Measurements from ENCODE around the gene SARS2. TPM values are rescaled to one million over a fixed set of nuclear protein-coding genes. Genes with fewer than 3 reads are reported as not detected.

The SARS2 gene
- polyA plus RNA-seq, 3 donors, result 8.1 to 21.9 (median 8.3) TPM

- Histone ChIP-seq H3K9me3 (replicated peaks in 1 of 2; ENCODE audit: control insufficient read depth in 1 of 2, insufficient read depth in 1 of 2, low read length in 2 of 2) (no peaks in the 10 kb centered on the region), H3K4me3 (replicated peaks in 1 of 3; ENCODE audit: low read depth in 2 of 3, low read length in 3 of 3) (no peak overlapping the region), H4K20me1 (ENCODE audit: insufficient read depth, low read length) (peaks cover 5% of the 10 kb centered on the region), H2AFZ (ENCODE audit: insufficient read depth, low read depth, low read length, poor library complexity, severe bottlenecking) (no peak overlapping the region), H3K79me2 (ENCODE audit: insufficient read depth, low read length) (peaks cover 22% of the 10 kb centered on the region), H3K27ac (ENCODE audit: low read depth in 1 of 2, low read length in 2 of 2) (no peak overlapping the region), H3K9ac (ENCODE audit: insufficient read depth, low read length, poor library complexity, severe bottlenecking) (no peak overlapping the region), H3K27me3 (ENCODE audit: control insufficient read depth in 2 of 2, insufficient read depth in 2 of 2, low read length in 2 of 2) (no peaks in the 10 kb centered on the region), H3K4me1 (ENCODE audit: control insufficient read depth in 1 of 2, insufficient read depth in 2 of 2, low read length in 2 of 2) (peaks cover 8 to 10% of the 10 kb centered on the region in 2 donors), H3K36me3 (replicated peaks in 1 of 2; ENCODE audit: control insufficient read depth in 1 of 2, insufficient read depth in 2 of 2, low read length in 2 of 2) (peaks cover 22 to 31% of the 10 kb centered on the region in 2 donors), H3K4me2 (replicated peaks; ENCODE audit: extremely low read depth, low read length, poor library complexity, severe bottlenecking) (no peak overlapping the region)
- Mint-ChIP-seq H3K4me1 (peaks cover 19% of the 10 kb centered on the region), H3K4me3 (no peak overlapping the region), H3K9me3 (no peaks in the 10 kb centered on the region), H3K27ac (peak overlapping the region in 1 of 7 donors; percentile 10), H3K27me3 (ENCODE audit: low read depth in 3 of 3) (peaks cover 0 to 3% (median 0%) of the 10 kb centered on the region in 3 donors), H3K36me3 (peaks cover 23 to 31% of the 10 kb centered on the region in 2 donors)
- intact Hi-C loops (cut with micrococcal nuclease), result loop anchor here (5.0 to 10.0 kb wide), 4 partner anchors 37 to 130 kb away; partner anchors contain the start of genes ECH1 (in 1 of the 2), MRPS12 (in 1 of the 2) and SARS2 (in 1 of the 2)
- DNase-seq, result no peak
- WGBS (ENCODE audit: insufficient coverage), result 32% methylated on average over 9 of the region's 9 CpGs
- no peak for TF ChIP-seq CTCF (IDR thresholded peaks at IDR 0.05)
Observed at GRCh38 chr19:38894968-38895367, 35.6 kb downstream of the SARS2 start.

GRCh38 chr19:38893341-38893771 lies 37.2 kb downstream of the SARS2 start:
- H4K20me1 ChIP-seq (ENCODE audit: insufficient read depth, low read length), result peaks cover 5% of the 10 kb centered on the region
- 100% methylated on average over 10 of the region's 14 CpGs for WGBS (ENCODE audit: insufficient coverage)
- no peak for DNase-seq
- H3K9ac ChIP-seq (ENCODE audit: insufficient read depth, low read length, poor library complexity, severe bottlenecking), result no peak overlapping the region
- H3K9me3 ChIP-seq (replicated peaks in 1 of 2; ENCODE audit: control insufficient read depth in 1 of 2, insufficient read depth in 1 of 2, low read length in 2 of 2), result no peaks in the 10 kb centered on the region
- H3K27me3 ChIP-seq (ENCODE audit: control insufficient read depth in 2 of 2, insufficient read depth in 2 of 2, low read length in 2 of 2), result no peaks in the 10 kb centered on the region
- no peak overlapping the region for H3K4me2 ChIP-seq (replicated peaks; ENCODE audit: extremely low read depth, low read length, poor library complexity, severe bottlenecking)
- peaks cover 38 to 47% of the 10 kb centered on the region in 2 donors for H3K36me3 ChIP-seq (replicated peaks in 1 of 2; ENCODE audit: control insufficient read depth in 1 of 2, insufficient read depth in 2 of 2, low read length in 2 of 2)
- peaks cover 10% of the 10 kb centered on the region for H3K79me2 ChIP-seq (ENCODE audit: insufficient read depth, low read length)
- Mint-ChIP-seq H3K9me3 (no peaks in the 10 kb centered on the region), H3K36me3 (peaks cover 38 to 47% of the 10 kb centered on the region in 2 donors), H3K4me3 (no peak overlapping the region), H3K27ac (no peak overlapping the region), H3K27me3 (ENCODE audit: low read depth in 3 of 3) (peaks cover 0 to 3% (median 0%) of the 10 kb centered on the region in 3 donors), H3K4me1 (peaks cover 11% of the 10 kb centered on the region)
- intact Hi-C loops (cut with micrococcal nuclease), result loop anchor here in 1 of 2 donors (10.0 kb wide), 1 partner anchor 129 kb away; no protein-coding TSS in a partner anchor
- H2AFZ ChIP-seq (ENCODE audit: insufficient read depth, low read depth, low read length, poor library complexity, severe bottlenecking), result no peak overlapping the region
- H3K27ac ChIP-seq (ENCODE audit: low read depth in 1 of 2, low read length in 2 of 2), result no peak overlapping the region
- H3K4me3 ChIP-seq (replicated peaks in 1 of 3; ENCODE audit: low read depth in 2 of 3, low read length in 3 of 3), result no peak overlapping the region
- H3K4me1 ChIP-seq (ENCODE audit: control insufficient read depth in 1 of 2, insufficient read depth in 2 of 2, low read length in 2 of 2), result peaks cover 3 to 4% of the 10 kb centered on the region in 2 donors
- TF ChIP-seq CTCF (IDR thresholded peaks at IDR 0.05), result no peak
